GM12865 (cell line): ENCODE data around the gene TRAF3IP1.

Experiments
- DNase-seq: peaks from one replicate; pipeline ENCODE4 v3.0.0; 2010; ENCODE audit warnings: low read depth
- H3K4me3 ChIP-seq: 2 replicates; pipeline ENCODE4 v1.5.1; 2011; ENCODE audit warnings: mild to moderate bottlenecking, low read depth, low read length, control low read depth
- CTCF ChIP-seq: IDR thresholded peaks from 2 replicates; pipeline ENCODE4 v1.5.1; 2011; ENCODE audit warnings: low read length, control low read depth, low read depth, inconsistent platforms; ENCODE audit not compliant: insufficient read depth; ENCODE audit errors: missing control alignments

TRAF3IP1 gene

GRCh38 chr2:238295144-238296112, 24.9 kb upstream of the TRAF3IP1 start:
- no peak for TF ChIP-seq CTCF
- no peak overlapping the region for H3K4me3 ChIP-seq
- DNase-seq = no peak

DNA sequence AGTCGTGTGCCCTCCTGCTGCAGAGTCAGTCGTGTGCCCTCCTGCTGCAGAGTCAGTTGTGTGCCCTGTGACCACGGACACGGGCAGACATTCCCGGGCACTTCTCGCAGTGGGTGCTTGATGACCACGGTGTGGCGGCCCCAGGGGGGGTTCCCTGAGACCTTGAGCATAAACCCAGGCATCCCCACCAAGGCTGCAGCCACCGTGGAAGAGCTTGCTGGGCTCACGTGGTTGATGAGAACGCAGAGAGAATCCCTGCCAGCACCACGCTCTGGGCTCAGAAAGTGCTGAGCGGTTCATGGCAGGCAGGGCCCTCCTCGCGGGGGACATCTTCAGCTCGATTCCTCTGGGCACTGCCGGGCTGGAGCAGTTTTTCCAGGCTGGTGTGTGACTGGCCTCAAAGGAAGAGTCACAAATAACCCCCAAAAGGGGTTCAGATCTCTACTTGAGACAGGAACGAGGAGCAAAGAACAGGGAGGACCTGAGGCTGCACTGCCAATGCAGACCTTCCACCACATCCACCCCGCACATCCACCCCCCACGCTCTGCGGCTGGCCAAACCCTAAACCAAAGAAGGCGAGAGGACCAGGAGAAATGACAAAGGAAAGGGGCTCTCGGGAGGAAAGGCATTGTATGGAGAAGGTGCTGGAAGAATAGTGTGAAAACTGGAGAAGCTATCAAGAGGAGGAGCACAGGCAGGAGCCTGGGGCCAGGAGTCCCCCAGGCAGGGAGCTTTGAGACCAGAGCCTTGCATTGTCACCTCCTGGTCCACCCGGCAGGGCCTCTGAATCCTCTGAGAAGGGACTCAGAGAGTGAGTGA, 23.5 kb upstream of the TRAF3IP1 start:
- DNase-seq = no peak
- no peak for TF ChIP-seq CTCF
- no peak overlapping the region for H3K4me3 ChIP-seq

DNA sequence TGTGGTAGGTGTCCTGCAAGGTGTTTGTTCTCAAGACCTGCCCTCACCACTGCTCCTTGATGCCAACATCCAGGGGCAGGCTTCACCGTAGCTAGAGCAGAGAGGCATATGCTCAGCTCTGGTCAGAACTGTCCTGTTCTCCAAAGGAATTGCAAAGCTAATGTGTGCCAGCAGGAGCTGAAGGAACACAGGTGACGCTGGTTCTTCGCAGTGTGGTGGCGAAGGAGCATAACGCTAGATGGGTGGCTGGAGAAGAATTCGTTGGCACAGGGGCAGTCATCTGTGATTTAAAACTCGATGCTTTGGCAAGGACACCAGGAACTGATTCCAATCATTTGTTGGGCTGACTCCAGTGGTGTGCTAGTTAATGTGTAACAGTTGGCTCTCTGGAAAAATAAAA, 20.5 kb upstream of the TRAF3IP1 start:
- TF ChIP-seq CTCF = no peak
- no peak for DNase-seq
- H3K4me3 ChIP-seq = no peak overlapping the region

DNA sequence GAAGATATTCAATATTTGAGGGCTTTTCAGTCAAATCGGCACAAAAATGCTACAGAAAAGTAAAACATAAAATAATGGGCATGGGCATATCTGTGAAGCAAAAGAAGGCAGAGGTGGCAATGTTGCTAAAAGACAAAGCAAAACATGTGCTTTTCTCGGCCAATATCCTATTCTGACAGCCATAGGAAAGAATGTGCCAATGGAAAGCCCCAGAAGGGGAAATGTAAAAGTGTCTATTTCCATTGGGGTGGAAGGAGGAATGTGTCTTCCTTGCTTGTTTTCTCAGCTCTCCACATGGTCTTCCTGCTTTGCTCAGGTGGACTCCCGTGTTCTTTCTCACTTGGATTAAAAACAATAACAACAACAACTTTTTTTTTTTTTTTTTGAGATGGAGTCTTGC, 18.2 kb upstream of the TRAF3IP1 start:
- H3K4me3 ChIP-seq = no peak overlapping the region
- no peak for DNase-seq
- TF ChIP-seq CTCF = no peak

GRCh38 chr2:238302751-238303150, 17.6 kb upstream of the TRAF3IP1 start:
- no peak for DNase-seq
- TF ChIP-seq CTCF = no peak
- no peak overlapping the region for H3K4me3 ChIP-seq

- H3K4me3 ChIP-seq = no peak overlapping the region
- TF ChIP-seq CTCF = no peak
- no peak for DNase-seq
Observed at GRCh38 chr2:238304116-238304515, 16.2 kb upstream of the TRAF3IP1 start.
